HEK293 (cell line): ENCODE results near the gene VAV2.

Source experiments
- CTCF ChIP-seq: fragments of 450-650 bp; formaldehyde crosslinking; IDR thresholded peaks from 2 replicates; pipeline ENCODE4 v1.5.1; 2016; ENCODE audit warnings: missing biosample characterization, missing genetic modification characterization
- ZNF10 ChIP-seq: fragments of 450-650 bp; formaldehyde crosslinking; IDR thresholded peaks from 2 replicates; pipeline ENCODE4 v1.5.1; 2017; ENCODE audit warnings: missing biosample characterization, missing genetic modification characterization

GRCh38 chr9:133810556-133811195 lies 181.4 kb downstream of the VAV2 start:
- TF ChIP-seq CTCF (tag by site-specific recombination) (no peak), ZNF10 (tag by site-specific recombination) (no peak)
